GM11168 (cell line): ENCODE data around the gene SAMHD1.
"Not testable (repeated sequence)": the region's sequence is repeated elsewhere in the genome, so short reads cannot be mapped to it uniquely, and the experiment has no call there.

Source experiments
- in situ Hi-C: fragments of 300-500 bp; cut with MboI; formaldehyde crosslinking; loops from one replicate; pipeline ENCODE4 v1.12.0; 2022; ENCODE audit warnings: low sequenced_read_pairs; ENCODE audit not compliant: unreplicated experiment

SAMHD1 gene

DNA sequence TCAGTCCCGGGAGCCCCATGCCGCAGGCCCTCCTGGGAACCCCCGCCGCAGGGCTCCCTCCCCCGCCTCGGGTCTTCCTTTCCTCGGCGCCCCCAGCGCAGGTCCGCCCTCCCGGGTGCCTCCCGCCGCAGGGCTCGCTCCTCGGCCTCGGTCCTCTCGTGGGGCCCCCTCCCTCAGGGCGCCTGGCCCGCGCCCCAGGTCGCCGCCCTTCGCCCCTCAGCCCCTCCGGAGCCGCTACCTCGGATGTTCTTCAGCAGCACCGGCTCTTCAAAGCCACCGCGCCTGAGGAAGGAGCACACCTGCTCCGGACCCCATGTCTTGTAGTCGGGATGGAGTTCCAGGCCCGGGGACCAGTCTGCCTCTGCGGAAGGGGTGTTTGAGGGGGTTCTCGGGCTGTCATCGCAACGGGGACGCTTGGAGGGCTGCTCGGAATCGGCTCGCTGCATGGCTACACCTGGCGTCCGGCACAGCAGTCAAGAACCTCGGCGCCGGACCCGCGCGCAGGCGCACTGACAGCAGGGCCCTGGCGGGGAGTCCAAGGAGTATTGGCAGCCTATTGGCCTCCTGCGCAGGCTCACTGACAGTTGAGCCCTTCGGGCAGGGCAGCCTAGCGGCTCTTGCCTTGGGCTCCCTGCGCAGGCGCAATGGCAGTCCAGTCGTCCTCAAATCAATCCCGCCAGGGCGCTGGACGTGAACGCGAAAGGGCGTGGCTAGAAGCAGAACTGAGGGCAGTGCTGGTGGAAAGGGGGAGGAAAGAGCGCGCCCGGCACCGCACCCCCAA, at the start of gene SAMHD1:
SAMHD1 (minus strand) TSS at position 511 of the 781 bp plus-strand sequence; CDS start at position 446, 65 bp downstream.
- in situ Hi-C loops = no loop called here

DNA sequence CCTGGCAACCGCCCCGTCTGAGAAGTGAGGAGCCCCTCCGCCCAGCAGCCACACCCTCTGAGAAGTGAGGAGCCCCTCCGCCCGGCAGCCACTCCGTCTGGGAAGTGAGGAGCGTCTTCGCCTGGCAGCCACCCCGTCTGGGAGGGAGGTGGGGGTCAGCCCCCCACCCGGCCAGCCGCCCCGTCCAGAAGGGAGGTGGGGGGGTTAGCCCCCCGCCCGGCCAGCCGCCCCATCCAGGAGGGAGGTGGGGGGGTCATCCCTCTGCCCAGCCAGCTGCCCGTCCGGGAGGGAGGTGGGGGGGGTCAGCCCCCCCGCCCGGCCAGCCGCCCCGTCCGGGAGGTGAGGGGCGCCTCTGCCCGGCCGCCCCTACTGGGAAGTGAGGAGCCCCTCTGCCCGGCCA, 48.7 kb upstream of the SAMHD1 start:
- in situ Hi-C loops = not testable (repeated sequence)

DNA sequence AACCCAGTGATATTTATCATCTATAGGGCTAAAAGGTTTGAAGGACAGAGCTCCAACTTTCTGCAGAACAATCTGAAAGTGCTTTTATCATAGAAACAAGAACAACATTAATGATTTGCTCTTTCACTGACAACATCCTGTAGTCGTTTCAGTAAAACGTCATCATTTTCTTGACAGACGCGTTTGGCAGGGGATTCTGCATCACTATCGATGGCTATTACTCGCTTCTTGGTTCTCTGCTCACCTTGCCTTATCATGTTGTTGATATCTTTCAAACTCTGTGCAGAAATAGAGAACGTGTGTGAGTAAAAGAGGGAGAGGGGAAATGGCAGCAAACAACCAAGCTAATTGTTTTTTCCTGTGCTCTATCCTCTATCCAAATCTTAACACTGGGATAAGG, 47.1 kb upstream of the SAMHD1 start:
- in situ Hi-C loops = no loop called here

DNA sequence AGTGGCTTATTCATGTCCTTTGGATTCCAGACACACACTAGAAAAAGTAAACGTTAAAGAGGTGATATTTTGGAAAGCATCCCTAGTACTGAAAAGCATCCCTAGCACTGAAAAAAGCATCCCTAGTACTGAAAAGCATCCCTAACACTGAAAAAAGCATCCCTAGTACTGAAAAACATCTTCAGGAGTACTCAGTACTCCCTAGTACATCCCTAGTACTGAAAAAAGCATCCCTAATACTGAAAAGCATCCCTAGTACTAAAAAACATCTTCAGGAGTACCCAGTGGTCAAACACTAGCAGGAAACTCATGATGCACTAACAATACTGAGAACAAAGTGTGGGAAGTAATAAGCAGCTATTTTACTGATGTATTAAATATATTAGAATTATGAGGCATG, 45.6 kb upstream of the SAMHD1 start:
- in situ Hi-C loops = no loop called here

DNA sequence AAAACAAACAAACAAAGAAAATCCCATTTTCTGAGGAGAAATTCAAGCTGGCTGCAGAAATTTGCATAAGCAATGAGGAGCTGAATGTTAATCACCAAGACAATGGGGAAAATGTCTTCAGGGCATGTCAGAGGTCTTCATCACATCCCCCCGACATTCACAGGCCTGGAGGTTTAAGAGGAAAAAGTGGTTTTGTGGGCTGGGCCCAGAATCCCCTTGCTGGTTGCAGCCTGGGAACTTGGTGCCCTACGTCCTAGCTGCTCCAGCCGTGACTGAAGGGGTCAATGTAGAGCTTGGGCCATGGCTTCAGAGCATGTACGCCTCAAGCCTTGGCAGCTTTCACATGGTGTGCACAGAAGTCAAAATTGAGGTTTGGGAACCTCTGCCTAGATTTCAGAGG, 42.7 kb upstream of the SAMHD1 start:
- in situ Hi-C loops = not testable (repeated sequence)

DNA sequence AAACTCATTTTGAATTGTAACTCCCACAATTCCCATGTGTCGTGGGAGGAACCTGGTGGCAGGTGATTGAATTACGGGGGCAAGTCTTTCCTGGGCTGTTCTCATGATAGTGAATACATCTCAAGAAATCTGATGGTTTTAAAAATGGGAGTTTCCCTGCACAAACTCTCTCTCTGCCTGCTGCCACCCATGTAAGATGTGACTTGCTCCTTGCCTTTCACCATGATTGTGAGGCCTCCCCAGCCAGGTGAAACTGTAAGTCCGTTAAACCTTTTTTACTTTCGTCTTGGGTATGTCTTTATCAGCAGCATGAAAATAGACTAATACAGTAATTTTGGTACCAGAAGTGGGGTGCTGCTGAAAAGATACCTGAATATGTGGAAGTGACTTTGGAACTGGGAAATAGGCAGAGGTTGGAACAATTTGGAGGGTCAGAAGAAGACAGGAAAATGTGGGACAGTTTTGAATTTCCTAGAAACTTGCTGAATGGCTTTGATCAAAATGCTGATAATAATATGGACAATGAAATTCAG, 41.4 kb upstream of the SAMHD1 start:
- in situ Hi-C loops = no loop called here

DNA sequence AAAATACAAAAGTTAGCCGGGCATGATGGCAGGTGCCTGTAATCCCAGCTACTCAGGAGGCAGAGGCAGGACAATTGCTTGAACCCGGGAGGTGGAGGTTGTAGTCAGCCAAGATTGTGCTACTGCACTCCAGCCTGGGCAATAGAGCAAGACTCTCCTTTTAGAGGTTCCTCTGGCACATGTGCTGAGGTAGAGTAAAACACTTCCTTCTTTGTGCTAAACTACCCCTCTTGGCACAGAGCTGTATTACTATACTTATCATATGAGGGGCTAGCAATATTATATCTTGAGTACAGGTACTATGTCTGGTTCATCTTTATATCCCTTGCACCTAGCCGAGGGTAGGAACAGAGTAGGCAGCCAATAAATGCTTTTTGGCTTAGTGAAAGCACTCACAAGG, 40.2 kb upstream of the SAMHD1 start:
- in situ Hi-C loops = no loop called here

DNA sequence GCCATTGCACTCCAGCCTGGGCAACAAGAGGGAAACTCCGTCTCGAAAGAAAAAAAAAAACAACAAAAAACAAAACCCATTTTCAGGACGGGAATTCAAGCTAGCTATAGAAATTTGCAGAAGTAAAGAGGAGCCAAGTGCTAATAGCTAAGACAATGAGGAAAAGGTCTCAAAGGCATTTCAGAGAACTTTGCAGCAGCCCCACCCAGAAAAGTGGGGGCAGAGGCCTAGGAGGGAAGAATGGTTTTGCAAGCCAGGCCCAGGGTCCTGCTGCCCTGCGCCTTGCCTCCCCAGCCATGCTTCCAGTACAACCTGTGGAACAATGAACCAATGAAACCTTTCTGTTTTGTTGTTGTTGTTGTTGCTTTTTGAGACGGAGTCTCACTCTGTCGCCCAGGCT, 38.3 kb upstream of the SAMHD1 start:
- in situ Hi-C loops = no loop called here

DNA sequence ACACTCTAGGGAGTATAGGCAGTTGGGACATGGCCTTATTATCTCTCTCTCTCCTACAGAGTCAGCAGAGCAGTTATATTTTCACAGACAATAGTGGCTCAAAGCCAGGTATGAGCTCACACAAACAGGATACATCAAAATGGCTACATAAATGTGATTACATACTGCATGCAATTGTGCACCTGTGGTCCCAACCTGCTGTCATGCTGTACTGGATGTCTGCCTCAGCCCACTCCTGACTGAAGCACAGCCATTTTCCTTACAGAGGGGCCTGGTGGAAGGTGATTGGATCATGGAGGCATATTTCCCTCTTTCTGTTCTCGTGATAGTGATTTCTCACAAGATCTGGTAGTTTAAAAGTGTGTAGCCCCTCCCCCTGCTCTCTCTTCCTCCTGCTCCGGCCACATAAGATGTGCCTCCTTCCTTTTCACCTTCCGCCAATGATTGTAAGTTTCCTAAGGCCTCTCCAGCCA, 37.0 kb upstream of the SAMHD1 start:
- in situ Hi-C loops = no loop called here

DNA sequence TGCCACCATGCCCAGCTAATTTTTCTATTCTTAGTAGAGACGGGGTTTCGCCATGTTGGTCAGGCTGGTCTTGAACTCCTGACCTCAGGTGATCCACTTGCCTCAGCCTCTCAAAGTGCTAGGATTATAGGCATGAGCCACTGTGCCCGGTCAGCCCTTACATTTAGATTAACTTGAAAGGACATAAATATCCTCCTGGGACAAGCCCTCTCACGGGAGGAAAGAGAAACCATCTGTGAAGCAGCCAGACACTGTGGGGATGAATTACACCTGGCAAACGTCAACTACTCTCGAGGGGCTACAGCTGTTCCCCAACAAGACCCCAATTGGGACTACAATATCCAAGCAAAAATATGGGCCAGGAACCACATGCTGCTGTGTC, 32.7 kb upstream of the SAMHD1 start:
- in situ Hi-C loops = no loop called here

DNA sequence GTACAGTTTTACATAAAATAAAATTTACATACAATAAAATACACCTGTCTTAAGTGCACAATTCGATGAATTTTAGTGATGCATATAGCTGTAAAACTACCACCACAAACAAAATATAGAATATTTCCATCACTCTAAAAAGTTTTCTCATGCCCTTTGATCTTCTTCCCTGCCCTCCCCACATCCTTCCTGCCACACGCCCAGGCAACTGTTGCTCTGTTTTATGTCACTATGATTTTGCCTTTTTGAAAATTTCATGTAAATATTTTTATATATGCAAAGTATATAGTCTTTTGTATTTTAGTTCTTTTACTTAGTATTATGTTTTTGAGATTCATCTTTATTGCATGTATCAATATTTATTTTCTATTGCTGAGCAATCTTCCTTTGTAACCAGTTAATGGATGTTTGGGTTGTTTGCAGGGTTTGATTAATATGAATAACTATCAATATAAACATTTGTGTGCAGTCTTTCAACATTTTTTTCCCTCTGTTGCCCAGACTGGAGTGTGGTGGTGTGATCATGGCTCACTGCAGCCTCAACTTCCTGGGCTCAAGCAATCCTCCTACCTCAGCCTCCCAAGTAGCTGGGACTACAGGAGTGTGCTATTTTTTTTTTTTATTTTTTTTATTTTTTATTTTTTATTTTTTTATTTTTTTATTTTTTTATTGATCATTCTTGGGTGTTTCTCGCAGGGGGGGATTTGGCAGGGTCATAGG, 23.8 kb upstream of the SAMHD1 start:
- in situ Hi-C loops = no loop called here

DNA sequence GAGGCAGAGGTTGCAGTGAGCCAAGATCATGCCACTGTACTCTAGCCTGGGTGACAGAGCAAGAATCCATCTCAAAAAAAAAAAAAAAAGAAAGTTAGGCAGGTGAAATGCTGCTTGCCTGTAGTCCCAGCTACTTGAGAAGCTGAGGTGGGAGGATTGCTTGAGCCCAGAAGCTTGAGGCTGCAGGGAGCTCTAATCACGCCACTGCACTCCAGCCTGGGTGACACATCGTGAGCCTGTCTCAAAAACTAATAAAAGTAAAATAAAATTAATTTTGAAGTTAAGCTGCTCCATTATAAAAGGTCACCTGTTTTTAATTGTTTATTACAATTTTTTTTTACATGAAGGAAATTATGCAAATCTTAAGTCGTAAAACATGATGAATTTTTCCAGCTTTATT, 23.2 kb upstream of the SAMHD1 start:
- in situ Hi-C loops = no loop called here

DNA sequence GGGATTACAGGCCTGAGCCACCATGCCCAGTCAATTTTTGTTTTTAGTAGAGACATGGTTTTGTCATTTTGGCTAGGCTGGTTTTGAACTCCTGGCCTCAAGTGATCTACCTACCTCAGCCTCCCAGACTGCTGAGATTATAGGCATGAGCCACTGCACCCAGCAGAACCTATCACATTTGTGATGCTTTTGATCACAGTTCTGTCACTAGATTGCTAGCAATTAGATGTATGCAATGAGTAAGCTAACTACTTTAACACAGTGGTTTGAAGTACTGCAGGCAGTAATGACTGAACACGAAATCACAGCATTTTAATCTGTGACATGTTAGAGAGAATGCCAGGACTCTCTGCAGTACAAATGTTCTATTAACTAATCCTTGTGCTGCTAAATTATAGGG, 19.6 kb upstream of the SAMHD1 start:
- in situ Hi-C loops = no loop called here

DNA sequence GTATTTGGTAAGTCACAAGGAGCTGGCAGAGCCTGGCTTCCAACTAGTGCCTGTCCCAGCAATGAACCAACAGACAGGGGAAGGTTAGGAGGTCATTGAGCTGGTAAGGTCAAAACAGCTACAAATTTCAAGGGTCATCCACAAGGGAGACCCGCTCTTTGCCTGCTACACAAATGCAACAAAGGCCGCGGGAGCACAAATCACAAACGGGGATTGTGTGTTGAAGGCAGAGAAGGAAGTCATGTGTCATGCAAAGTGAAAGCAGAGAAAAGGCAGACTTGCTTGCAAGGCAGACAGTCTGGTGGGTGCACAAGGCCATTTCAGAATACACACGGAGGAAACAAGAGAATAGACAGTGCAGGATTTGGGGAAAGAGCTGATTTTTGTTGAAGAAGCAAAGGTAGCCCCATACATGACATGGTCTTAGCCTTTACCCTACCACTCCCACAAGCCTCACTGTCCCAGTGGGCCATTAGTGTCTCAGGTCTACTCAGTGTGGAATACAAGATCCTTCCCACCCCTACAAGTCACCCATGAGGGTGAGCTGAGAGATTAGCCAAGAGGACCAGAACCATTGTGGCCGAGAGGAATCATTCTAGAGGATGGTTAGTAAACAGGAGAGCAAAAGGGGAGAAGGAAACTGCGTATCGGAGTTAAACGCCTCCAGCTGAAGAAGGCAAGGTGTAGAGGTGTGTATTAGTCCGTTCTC, 18.1 kb upstream of the SAMHD1 start:
- in situ Hi-C loops = no loop called here

DNA sequence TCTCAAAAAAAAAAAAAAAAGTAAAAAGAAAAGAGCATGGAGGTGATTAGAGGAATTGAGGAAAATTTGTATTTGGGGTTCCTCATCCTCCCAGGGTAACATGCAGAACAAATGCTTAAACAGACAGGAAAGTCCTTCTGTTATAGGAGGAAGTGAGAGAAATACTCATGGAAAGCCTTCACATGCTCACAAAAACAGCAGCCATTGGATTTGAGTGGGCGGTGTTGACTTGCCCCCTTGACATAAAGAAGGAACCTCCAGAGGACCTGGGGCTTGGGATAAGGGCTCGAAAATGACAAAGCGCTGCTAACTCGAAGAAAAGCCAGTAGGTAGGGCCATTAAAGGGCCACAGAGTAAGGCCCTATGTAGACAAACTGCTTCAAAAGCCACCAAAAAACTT, 17.5 kb upstream of the SAMHD1 start:
- in situ Hi-C loops = no loop called here

DNA sequence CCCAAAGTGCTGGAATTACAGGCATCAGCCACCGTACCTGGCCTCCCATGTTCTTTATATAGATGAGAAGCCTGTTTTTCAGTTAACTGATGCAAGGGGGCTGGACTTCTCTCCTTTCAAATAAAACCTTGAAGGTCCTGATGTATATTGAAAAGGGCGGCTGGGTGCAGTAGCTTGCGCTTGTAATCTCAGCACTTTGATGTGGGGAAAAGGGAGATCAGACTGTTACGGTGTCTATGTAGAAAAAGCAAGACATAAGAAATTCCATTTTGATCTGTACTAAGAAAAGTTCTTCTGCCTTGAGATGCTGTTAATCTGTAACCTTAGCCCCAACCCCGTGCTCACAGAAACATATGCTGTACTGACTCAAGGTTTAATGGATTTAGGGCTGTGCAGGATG, 16.1 kb upstream of the SAMHD1 start:
- in situ Hi-C loops = no loop called here

DNA sequence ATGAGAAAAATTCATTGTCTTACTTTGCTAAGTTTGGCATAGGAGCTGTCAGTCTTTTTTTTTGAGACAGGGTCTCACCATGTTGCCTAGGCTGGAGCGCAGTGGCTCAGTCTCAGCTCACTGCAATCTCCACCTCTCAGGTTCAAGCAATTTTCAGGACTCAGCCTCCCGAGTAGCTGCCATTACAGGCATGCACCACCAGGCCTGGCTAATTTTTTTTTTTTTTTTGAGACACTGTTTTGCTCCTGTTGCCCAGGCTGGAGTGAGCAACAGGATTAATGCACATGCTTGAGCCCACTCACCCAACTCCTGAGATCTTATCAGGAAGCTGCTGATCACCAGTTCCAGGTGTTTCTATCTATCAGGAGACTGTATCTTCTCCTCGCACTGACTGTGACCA, 15.5 kb upstream of the SAMHD1 start:
- in situ Hi-C loops = not testable (repeated sequence)

DNA sequence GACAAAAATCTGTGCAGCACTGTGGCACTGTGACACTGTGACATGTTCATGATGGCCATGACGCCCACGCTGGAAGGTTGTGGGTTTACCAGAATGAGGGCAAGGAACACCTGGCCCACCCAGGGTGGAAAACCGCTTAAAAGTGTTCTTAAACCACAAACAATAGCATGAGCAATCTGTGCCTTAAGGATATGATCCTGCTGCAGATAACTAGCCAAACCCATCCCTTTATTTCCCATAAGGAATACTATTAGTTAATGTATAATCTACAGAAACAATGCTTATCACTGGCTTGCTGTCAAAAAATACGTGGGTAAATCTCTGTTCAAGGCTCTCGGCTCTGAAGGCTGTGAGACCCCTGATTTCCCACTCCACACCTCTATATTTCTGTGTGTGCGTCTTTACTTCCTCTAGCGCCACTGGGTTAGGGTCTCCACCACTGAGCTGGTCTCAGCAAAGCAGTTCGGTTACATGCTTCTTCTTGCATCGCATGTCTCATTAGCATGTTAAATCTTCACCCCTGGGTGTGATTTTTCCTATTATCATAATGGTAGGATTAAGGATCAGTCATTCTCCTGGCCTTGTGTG, 10.9 kb upstream of the SAMHD1 start:
- in situ Hi-C loops = not testable (repeated sequence)

DNA sequence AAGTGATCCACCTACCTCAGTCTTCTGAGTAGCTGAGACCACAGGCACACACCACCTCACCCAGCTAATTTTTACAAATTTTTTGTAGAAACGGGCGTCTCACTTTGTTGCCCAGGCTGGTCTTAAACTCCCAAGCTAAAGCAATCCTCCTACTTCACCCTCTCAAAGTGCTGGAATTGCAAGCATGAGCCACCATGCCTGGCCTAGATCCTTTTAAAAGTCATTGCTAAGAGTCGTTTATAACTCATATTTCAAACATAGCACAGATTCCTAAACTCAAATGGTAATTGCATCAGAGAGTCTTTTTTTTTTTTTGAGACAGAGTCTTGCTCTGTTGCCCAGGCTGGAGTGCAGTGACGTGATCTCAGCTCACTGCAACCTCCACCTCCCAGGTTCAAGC, 7.7 kb upstream of the SAMHD1 start:
- in situ Hi-C loops = no loop called here

DNA sequence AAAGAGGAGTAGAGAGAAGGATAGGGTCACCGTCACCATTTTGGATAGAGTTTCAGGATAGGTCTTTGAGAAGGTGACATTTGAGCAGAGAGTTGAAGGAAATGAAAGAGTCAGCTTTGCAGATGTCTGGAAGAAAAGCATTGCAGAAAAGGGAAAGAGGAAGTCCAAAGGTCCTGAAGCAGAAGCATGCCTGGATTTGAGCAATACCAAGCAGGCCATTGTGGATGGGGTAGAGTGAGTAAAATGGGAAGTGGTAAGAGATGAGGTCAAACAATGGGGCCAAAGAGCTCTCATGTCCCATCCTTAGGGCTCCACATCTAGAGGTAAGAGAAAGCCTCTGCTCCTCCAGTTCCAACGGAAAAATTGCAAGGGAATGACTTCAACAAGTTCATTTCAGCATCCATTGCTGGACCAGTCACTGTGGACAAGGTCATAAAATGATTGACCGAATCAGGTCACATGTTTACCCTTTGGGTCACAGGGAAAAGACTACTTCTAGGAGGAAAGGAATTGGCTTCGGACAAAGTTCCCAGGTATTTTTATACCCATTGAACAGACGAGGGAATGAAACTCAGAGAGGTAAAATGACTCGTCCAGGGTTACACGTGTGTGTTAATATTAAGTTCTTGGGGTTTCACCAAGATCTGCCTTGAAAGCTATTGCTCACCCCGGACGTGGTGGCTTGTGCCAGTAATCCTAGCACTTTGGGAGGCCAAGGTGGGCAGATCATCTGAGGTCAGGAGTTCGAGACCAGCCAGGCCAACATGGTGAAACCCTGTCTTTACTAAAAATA, 6.6 kb upstream of the SAMHD1 start:
- in situ Hi-C loops = no loop called here
